ENCODE data around the gene PTPN14. TPM values are rescaled to one million over a fixed set of nuclear protein-coding genes. Genes with fewer than 3 reads are reported as not detected.
"Not testable (repeated sequence)": the region's sequence is repeated elsewhere in the genome, so short reads cannot be mapped to it uniquely, and the experiment has no call there.

The PTPN14 gene
- total RNA-seq, 1 experiment from 2014 or later: 37.5 TPM

GRCh38 chr1:214510914-214511638 lies 40.3 kb downstream of the PTPN14 start (continued):
- no peak for TF ChIP-seq REST (IDR thresholded peaks at IDR 0.05; ENCODE audit: low read depth)
- no peak for TF ChIP-seq POLR2A (IDR thresholded peaks at IDR 0.05; ENCODE audit: borderline replicate concordance, extremely low read depth, insufficient read depth, insufficient read length)

- Histone ChIP-seq H3K9ac (ENCODE audit: low read length) (no peak overlapping the region), H3K4me1 (ENCODE audit: control insufficient read depth in 1 of 2, insufficient read depth in 2 of 2, low read length in 2 of 2) (peaks cover 50 to 51% of the 10 kb centered on the region in 2 experiments), H3K79me2 (ENCODE audit: insufficient read depth, low read length) (peaks cover 62% of the 10 kb centered on the region), H3K36me3 (ENCODE audit: control insufficient read depth in 1 of 2, insufficient read depth in 2 of 2, low read length in 2 of 2) (no peaks in the 10 kb centered on the region), H3K9me2 (ENCODE audit: insufficient read depth) (no peaks in the 10 kb centered on the region), H3K4me2 (ENCODE audit: low read length) (no peak overlapping the region), H3K27me3 (ENCODE audit: insufficient read depth, low read length) (no peaks in the 10 kb centered on the region), H3K27ac (ENCODE audit: low read depth, low read length) (no peak overlapping the region), H3K4me3 (replicated peaks in 1 of 2; ENCODE audit: low read depth in 1 of 2, low read length in 2 of 2) (no peak overlapping the region), H3K9me3 (ENCODE audit: control insufficient read depth in 1 of 2, insufficient read depth in 1 of 2, low read depth in 1 of 2, low read length in 2 of 2) (peaks cover 0 to 3% of the 10 kb centered on the region in 2 experiments; a peak in 1 of 4 replicates), H4K20me1 (ENCODE audit: insufficient read depth) (no peaks in the 10 kb centered on the region), H2AFZ (ENCODE audit: low read depth, low read length, poor library complexity, severe bottlenecking) (no peak overlapping the region)
- intact Hi-C loops (cut with micrococcal nuclease): no loop called here
- no peak for ATAC-seq
- RAD21 ChIA-PET (ENCODE audit: low non-redundant PET in 1 of 2, low total read pairs in 2 of 2, uncharacterized antibody in 2 of 2, unreplicated experiment in 2 of 2): no interaction called here
- POLR2A ChIA-PET: no interaction called here
- no peak for TF ChIP-seq EZH2 (IDR thresholded peaks at IDR 0.05)
- no peak for TF ChIP-seq CBX3 (IDR thresholded peaks at IDR 0.05; ENCODE audit: low read depth)
- TF ChIP-seq SRF (IDR thresholded peaks at IDR 0.05; ENCODE audit: low read depth): no peak
- TF ChIP-seq MAX (IDR thresholded peaks at IDR 0.05): no peak
- TF ChIP-seq ELF1 (IDR thresholded peaks at IDR 0.05; ENCODE audit: borderline replicate concordance, low read depth): no peak
- no peak for TF ChIP-seq REST (IDR thresholded peaks at IDR 0.05; ENCODE audit: low read depth)
- no peak for TF ChIP-seq SIN3A (IDR thresholded peaks at IDR 0.05; ENCODE audit: low read depth)
- no peak for TF ChIP-seq RAD21 (IDR thresholded peaks at IDR 0.05; ENCODE audit: low read depth)
- no peak for TF ChIP-seq POLR2A (IDR thresholded peaks at IDR 0.05; ENCODE audit: borderline replicate concordance, extremely low read depth, insufficient read depth, insufficient read length)
- no peak for DNase-seq (ENCODE audit: low read depth, low spot score)
- no TSS peak for BruUV-seq (replicated peaks)
- CTCF ChIA-PET: no interaction called here
These were observed 40.9 kb downstream of the PTPN14 start for GRCh38 chr1:214510477-214510876.

- H3K9ac ChIP-seq (ENCODE audit: low read length); DNase-seq (ENCODE audit: low read depth, low spot score); H2AFZ ChIP-seq (ENCODE audit: low read depth, low read length, poor library complexity, severe bottlenecking); ATAC-seq; H3K36me3 ChIP-seq (ENCODE audit: control insufficient read depth in 1 of 2, insufficient read depth in 2 of 2, low read length in 2 of 2); H3K27ac ChIP-seq (ENCODE audit: low read depth, low read length); H3K4me3 ChIP-seq (replicated peaks in 1 of 2; ENCODE audit: low read depth in 1 of 2, low read length in 2 of 2); POLR2A ChIA-PET; H4K20me1 ChIP-seq (ENCODE audit: insufficient read depth); H3K9me3 ChIP-seq (ENCODE audit: control insufficient read depth in 1 of 2, insufficient read depth in 1 of 2, low read depth in 1 of 2, low read length in 2 of 2); intact Hi-C loops (cut with micrococcal nuclease); CTCF ChIA-PET; BruUV-seq (replicated peaks); H3K4me2 ChIP-seq (ENCODE audit: low read length); RAD21 ChIA-PET (ENCODE audit: low non-redundant PET in 1 of 2, low total read pairs in 2 of 2, uncharacterized antibody in 2 of 2, unreplicated experiment in 2 of 2); H3K27me3 ChIP-seq (ENCODE audit: insufficient read depth, low read length); H3K9me2 ChIP-seq (ENCODE audit: insufficient read depth): not testable (repeated sequence)
- Histone ChIP-seq H3K79me2 (ENCODE audit: insufficient read depth, low read length) (peaks cover 62% of the 10 kb centered on the region), H3K4me1 (ENCODE audit: control insufficient read depth in 1 of 2, insufficient read depth in 2 of 2, low read length in 2 of 2) (peaks cover 50% of the 10 kb centered on the region in 2 experiments)
These were observed 41.8 kb downstream of the PTPN14 start for GRCh38 chr1:214509622-214510021.
